Cortex of kidney (tissue), 1 donor: Measurements from ENCODE around the gene ROBO4.

Source experiments
- DNase-seq: peaks from one replicate; lab custom pipeline; 2025; lab: John Stamatoyannopoulos, UW

Gene ROBO4

GRCh38 chr11:124872741-124873140, 24.9 kb downstream of the ROBO4 start:
- DNase-seq = no peak

GRCh38 chr11:124872280-124872679, 25.4 kb downstream of the ROBO4 start:
- DNase-seq = no peak

DNA sequence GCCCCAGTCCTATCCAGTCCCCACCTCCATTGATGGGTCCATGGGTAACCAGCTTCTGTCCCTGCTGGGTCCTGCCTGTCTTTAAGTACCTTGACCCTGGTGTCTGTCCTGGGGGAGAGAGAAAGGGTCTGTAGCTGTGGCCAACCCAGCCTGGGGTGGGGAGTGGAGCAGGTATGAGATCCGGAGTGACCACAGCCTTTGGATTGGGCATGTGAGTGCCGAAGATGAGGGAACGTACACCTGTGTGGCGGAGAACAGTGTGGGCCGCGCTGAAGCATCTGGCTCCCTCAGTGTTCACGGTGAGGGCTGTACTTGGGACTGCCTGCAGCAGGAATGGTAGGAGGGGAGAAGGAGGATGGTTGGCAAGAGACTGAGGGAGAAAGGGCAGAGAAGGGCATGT, 27.2 kb downstream of the ROBO4 start:
- no peak for DNase-seq

DNA sequence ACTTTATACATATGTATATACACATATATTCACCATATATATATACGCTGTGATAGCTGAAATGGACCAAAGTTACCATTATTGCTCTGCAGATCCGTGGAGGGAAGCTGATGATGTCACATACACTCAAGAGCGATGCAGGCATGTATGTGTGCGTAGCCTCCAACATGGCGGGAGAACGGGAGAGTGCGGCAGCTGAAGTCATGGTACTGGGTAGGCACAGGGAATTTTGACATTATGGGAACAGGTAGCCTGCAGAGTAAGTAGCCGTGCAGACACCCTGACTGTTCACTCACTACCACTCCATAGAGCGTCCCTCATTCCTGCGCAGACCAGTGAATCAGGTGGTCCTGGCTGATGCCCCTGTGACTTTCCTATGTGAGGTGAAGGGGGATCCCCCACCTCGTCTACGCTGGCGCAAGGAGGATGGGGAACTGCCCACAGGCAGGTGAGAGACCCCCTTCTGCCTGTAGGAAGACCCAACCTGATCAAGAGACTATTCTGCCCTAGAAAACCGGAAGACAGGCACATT, 27.7 kb downstream of the ROBO4 start:
- DNase-seq = no peak

DNA sequence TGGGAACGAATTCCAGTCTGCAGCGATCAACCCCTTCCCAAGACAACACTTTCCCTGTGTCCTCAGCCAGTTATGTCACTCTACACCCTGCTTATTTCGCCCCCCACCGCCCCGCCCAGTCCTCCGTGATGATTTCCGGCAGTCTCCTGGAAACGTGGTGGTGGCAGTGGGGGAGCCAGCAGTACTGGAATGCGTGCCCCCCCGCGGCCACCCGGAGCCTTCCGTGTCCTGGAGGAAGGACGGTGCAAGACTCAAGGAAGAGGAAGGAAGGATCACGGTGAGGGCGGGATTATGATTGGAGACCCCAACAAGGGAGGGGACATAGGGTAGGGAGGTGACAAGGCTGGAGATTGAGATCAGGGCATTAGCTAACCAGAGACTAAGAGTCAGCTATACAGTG, 28.3 kb downstream of the ROBO4 start:
- no peak for DNase-seq

- DNase-seq = no peak
These were observed 29.1 kb downstream of the ROBO4 start for GRCh38 chr11:124868331-124869274.

DNA sequence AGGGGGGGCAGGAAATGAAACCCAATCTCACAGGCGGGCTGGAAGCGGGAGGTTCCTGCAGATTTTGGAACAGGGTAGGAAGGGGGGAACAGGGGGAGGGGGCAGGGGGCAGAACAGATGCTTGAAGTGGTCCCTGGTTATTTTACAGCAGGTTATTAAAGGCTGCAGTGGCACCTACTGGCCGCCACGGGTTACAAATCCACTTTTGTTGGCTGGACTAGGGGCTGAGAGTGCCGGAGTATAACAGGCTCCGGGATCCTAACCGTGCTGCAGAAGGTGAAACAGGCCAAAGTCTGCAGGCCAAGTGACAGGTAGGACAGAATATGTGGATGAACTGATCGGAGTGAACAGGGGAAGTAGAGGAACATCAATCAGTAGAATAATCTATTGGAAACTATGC, 30.0 kb downstream of the ROBO4 start:
- no peak for DNase-seq

- no peak for DNase-seq
These were observed 31.5 kb downstream of the ROBO4 start for GRCh38 chr11:124865902-124866851.

- no peak for DNase-seq
These were observed 32.3 kb downstream of the ROBO4 start, which contains the start of gene ROBO3 for GRCh38 chr11:124865181-124865901. ROBO3 (plus strand) TSS chr11:124865432; CDS start chr11:124865578, 146 bp downstream.

GRCh38 chr11:124864892-124865180, 32.8 kb downstream of the ROBO4 start:
- no peak for DNase-seq

- no peak for DNase-seq
These were observed 33.3 kb downstream of the ROBO4 start for GRCh38 chr11:124864176-124864891.

DNA sequence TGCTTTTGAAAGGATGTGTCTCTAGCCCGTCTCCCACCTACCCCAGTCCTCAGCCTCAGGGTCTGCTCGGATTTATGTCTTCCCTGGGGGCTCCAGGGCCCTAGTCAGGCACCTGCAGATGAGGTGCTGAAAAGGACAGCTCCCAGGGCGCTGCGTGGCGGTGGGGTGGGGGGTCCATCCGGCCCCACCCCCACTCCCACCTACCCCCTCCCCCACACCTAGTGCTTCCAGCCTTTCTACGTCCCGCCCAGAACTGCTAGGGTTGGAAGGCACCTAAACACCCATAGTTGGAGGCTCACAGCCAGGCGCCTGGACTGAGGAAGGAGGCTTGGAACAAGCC, 33.9 kb downstream of the ROBO4 start:
- no peak for DNase-seq

DNA sequence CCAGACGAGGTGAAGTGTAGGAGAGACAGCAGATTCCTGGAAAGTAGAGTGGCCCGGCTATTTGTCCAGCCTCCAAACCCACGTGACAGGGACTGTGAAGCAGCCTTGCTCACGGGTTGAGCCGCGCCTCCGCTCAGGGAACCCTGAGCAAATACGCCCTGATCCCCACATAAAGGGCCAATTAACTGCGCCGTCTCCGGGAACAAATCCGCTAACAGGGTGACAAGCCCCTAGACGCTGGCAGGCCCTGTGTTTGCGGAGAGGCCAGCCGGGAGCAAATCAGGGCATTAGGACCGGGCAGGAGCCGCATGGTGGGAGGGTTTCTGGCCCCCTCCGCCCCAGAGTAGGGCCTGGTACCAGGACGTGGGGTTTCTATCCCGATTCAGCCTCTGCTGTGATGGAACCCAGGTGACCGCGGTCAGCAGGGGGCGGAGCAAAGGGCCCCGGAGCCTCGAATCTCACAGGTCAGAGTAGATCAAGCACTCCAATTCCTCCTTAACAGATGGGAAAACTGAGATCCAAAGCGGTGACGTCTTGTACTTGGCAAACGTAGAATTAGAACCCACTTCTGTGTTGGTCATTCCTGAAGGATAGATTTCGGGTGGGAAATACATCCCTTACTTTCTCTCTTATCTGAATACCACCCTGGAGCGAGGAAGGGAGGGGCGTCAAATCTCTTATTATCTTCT, 34.4 kb downstream of the ROBO4 start:
- no peak for DNase-seq

DNA sequence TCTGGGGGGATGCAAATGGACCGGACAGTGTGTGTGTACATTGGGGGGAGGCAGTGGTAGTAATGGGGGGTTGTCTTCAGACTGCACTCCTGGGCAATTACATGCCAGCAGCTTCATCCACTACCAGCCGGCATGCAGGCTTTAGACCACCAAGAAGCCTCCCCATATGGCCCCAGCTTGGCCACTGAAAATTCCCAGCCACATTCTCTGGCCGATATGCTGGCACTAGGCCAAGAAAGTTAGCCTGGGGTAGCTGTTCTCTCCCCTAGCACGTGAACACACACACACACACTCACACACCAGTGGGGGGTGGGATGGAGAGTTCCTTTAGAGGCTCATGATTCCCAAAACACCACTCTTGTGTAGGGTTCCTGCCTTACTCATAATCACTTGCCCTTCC, 36.0 kb downstream of the ROBO4 start:
- no peak for DNase-seq

- no peak for DNase-seq
These were observed 38.5 kb downstream of the ROBO4 start for GRCh38 chr11:124859171-124859570.

GRCh38 chr11:124846070-124846673, 51.5 kb downstream of the ROBO4 start:
- no peak for DNase-seq

DNA sequence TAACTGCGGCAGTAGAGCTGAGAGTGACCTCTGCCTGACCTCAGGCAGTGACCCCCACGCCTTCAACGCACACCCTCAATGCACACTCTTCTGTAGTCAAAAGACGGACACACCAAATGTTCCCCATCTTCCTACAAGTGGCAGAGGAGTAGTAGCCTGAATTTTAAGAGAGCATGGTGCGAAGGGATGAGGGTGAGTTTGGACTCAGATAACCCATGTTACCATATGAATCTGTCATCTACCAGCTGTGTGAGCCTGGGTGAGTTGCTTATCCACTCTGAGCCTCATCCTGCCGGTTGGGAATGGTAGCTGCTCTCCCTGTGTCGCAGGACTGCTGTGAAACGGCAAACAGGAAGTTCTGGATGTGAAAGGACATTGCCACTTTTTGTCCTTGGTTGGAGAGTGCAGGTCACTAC, 53.0 kb downstream of the ROBO4 start:
- DNase-seq = no peak

DNA sequence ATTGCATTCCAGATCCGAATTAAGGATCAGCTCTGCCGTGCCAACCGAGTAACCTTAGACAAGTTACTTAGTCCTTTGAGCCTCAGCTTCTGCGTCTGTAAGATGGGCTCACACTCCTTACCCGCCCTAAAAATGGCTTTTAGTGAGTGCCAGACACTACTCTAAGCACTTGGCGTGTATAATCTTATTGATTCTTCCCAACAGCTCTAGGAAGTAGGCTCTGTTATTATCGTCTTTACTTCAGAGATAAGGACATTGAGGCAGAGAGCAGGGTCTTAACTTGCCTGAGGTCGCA, 54.1 kb downstream of the ROBO4 start:
- DNase-seq = no peak

- no peak for DNase-seq
These were observed 55.4 kb downstream of the ROBO4 start for GRCh38 chr11:124842305-124842704.

GRCh38 chr11:124841840-124842239, 55.8 kb downstream of the ROBO4 start:
- no peak for DNase-seq

DNA sequence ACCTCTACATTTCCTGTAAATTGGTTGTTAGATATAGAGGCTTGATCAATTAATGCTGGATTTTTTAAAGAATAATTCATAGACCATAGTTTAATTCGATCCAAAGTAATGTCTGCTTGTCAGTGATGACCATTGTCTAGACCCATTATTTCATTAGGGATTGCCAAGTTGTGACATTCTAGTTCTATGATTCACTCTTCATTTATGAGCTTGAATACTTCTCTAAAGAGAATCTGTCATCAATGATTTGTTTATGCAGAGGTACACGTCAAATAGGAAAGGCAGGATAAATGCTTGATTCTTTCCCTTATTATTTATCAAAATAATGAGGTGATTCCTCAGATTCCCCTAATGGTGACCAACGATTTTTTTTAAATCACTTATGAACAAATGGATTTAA, 56.5 kb downstream of the ROBO4 start:
- DNase-seq = no peak
